ENCODE measurements around the gene THAP12.

GRCh38 chr11:76339221-76339620, 41.7 kb downstream of the THAP12 start:
- no peak for TF ChIP-seq POLR2A (IDR thresholded peaks at IDR 0.05)
- TF ChIP-seq CTCF (IDR thresholded peaks at IDR 0.05), result no peak
